AG08396 (cell line): ENCODE results near the gene CSTF3.
"Not testable (repeated sequence)": the region's sequence is repeated elsewhere in the genome, so short reads cannot be mapped to it uniquely, and the experiment has no call there.

Source experiments
- DNase-seq: peaks from one replicate; pipeline ENCODE4 v3.0.0; 2012; ENCODE audit warnings: low spot score, mixed read lengths

Gene CSTF3

DNA sequence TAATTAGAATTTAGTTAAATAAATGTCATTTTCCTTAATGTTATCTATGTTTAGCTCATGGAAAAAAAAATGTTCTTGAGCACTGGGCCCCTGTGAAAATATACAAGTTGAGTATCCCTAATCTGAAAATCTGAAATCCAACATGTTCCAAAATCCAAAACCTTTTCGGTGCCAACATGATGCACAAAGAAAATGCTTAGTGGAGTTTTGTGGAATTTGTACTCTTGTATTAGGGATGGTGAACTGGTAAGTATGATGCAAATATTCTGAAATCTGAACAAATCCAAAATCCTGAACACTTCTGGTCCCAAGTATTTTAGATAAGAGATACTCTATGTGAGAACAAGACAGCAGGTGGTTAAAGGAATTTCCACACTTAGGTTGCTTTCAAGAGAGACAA, 77.4 kb downstream of the CSTF3 start:
- DNase-seq, result no peak

DNA sequence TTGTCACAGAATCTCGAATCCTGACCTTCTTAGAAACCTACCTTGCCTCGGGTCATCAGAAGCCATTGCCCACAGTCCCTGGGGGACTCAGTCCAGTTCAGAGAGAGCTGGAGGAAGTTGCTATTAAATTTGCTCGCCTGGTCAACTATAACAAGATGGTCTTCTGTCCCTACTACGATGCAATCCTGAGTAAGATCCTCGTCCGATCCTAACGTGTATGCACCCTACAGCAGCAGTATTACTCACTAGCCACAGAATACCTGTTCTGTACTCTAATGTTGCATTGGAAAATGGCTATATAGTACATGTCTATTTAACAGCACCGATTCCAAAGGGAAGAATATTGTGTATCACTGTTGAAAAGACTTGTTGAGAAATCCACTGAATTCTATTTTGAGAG, 88.8 kb downstream of the CSTF3 start:
- DNase-seq, result no peak

DNA sequence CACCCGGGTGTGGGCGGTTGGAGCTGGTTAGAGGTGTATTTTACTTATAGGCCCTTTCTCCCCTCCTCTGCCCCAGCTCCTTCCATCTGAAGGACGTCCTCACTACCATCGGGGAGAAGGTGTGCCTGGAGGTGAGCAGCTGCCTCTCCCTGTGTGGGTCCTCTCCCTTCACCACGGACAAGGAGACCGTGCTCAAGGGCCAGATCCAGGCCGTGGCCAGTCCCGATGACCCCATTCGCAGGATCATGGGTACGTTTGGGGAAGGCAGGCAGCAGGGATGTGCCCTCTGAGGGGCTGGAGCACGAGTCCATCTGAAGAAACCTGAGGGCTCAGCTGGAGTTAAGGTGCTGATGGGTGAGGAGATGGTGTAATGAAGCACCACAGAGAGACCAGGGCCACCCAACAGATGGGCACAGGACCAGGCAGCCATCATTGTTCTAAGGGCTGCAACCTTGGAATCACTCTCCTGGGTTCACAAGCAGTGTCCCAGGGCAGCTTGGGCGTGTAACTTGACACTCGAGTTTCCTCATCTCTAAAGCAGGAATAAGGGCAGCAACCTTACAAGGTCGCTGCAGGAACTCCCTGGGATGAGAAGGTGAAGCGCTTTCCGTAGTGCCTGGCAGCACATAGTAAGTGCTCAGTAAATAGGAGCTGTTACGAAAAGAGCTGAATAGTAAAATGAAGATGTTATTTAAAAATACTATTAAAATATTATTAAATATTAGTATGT, 92.5 kb downstream of the CSTF3 start:
- DNase-seq, result no peak

DNA sequence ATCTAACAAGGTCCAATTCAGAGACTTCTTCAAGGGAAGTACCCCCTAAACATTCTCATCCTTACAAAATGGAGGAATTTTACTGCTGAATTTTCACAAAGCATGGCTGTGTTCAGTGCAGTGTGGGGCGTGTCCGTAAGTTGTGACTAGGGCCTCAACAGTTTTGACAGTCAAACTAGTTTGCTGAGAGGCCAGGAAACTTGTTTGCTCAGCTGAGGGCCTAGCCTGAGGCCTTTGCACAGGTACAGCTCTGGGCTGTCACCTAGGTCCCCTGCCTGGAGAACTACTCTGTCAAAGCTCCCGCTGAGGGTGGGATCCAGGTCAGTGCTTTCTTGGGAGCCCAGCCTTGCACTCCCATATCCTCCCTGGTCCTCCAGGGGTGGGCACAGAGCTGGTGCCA, 94.0 kb downstream of the CSTF3 start:
- DNase-seq, result no peak

DNA sequence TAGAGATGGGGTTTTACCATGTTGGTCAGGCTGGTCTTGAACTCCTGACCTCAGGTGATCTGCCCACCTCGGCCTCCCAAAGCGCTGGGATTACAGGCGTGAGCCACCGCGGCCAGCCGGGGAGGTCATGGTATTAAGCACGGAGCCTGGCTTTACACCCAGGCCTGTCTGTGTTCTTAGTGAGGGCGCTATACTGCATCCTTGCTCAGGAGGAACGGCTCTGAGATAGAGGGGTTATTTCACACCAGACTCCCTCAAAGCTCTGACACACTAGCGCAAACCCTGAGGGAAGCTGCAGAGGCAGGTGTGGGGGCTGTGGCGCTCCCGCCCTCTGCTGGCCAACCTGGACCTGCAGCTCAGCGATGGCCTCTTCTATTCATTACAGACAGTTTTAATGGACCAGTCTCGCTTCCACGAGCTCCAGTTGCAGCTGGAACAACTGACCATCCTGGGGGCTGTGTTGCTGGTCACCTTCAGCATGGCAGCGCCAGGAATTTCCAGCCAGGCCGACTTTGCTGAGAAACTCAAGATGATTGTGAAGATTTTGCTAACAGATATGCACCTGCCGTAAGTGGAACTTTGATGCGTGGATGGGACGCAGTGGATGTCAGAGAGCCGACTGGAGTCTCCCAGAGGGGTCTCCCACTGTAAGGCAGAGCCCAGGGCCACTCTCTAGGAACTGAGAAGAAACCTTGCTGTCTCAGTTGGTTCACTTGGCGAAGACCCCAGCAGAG, 95.7 kb downstream of the CSTF3 start:
- DNase-seq, result peak; percentile 62

DNA sequence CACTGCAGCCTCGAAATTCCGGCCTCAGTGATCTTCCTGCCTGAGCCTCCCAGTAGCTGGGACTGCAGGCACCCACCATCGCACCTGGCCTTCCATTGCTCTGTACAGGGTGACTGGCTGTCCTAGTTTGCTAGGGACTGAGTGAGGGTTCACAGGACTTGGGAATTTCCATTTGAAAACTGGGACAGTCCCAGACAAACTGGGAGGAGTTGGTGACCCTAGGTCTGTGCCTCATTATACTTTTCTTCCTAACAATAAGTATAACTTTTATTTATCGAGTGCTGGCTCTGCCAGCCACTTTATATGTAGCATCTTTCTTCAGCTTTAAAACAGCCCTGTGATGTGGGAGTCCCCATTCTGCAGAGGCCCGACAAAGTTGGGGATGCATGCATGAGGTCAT, 96.4 kb downstream of the CSTF3 start:
- no peak for DNase-seq

DNA sequence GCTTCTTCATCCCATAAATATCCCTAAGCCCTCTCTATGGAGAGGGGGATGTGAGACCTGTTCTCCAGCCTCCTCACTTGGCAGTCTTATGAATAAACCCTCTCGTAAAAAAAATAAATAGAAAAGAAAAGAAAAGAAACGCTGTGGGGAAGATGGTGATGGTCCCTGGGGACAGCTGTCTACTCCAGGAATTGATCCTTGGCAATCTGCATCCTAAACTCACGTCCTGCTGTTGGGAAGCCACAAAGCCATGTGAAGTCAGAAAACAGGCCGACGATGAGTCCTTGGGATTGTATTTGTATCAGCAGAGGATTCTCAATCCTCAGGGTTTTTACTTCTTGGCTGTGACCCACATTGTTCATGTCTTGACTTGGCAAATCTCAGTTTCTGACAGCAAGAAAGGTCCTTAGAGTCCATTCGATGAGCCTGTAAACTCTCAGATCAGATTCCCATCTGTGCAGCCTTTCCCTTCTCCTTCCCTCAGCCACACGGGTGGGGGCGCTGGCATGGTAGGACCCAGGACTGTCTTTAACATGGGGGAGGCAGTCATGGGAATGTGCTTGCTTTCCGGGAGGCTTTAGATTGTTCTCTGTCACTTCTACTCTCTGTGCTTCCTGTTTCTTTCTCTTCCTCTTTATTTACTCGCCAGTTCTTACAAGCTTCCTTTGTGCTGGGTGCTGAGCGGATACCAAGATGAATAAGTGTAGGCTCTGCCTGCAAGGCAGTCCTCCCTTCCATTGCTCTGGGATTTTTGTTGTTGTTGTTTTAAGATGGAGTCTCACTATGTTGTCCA, 97.1 kb downstream of the CSTF3 start:
- DNase-seq, result no peak

DNA sequence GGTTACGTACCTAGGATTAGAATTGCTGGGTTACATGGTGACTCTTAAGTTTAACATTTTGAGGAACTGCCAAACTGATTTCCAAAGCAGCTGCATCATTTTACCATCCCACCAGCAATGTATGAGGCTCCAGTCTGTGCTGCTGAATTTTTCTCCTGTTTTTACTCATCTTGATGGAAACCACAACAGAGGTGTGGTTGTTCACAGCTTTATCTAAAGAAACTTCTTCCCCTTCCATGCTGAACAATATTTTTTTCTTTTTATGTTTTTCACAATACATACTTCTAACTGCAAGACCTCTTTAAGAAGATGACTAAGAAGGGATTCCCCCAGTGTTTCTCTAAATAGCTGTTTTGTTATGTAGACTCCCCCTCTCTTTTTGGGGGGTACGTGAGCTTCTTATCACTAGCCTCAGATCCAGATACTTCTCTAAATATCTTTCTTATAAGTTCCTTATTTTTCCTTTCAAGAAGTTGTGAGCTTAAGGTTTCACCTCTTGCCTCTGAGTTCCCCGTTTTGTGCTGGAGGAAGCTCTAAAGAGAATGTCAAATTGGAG, 97.9 kb downstream of the CSTF3 start:
- no peak for DNase-seq

DNA sequence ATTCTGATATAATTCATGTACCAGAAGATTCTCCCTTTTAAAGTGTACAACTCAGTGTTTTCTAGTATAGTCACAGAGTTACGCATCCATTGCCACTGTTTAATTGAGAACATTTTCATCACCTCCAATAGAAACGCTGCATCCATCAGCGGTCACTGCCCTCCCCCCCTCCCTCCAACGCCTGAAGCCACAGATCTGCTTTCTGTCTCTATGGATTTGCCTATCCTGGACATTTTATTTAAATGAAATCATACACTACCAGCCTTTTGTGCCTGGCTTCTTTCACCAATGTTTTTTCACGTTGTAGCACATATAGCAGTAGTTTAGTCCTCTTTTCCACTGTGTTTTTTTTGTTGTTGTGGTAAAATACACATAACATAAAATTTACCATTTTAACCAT, 99.1 kb downstream of the CSTF3 start:
- no peak for DNase-seq

DNA sequence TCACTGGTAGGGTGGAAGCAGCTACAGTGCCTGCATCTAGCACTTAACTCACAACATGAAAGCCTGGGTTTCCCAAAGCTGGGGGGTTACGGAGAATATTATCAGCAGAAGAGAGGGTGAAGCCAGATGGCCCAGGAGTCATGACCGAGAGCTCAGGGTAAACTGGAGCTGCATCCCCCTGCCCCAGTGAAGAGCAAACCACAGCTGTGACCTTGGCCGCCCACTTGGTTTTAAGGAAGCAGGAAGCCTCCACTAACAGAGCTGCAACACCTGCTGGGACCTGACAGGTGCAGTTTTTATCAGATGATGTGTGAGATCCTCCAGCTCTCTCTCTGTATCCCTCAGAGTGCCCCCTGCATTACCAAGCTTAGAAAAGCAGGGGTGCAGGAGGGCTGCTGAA, 101.0 kb downstream of the CSTF3 start:
- no peak for DNase-seq

DNA sequence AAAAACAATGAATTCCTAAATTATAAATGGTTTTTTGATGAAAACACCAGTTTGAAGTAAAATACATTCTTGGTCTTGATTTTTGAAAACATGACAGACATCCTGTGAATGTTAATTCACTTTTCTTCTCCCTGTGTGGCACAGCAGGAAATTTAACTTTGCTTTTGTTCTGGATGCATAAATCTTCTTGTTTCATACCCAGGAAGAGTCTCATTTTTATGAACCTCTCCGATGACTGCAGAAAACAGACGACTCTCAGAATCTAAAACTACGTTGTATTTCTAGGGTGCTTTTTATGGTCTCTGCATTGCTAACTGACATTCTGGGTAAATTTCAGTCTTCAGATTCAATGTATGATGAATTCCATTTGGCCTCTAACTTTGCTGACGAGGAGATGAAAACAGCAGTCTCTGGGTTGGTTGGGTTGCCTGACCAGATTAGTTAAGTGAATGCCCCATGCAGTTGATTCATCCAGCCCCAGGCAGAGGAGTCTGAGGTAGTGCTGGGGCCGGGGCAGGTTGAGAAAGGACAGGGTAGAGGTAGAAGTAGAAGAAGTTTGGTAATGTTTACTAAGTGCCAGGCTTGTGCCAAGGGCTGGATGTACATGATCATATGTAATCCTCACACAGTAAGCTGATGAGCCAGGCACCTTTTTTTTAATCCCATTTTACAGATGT, 101.8 kb downstream of the CSTF3 start:
- no peak for DNase-seq

DNA sequence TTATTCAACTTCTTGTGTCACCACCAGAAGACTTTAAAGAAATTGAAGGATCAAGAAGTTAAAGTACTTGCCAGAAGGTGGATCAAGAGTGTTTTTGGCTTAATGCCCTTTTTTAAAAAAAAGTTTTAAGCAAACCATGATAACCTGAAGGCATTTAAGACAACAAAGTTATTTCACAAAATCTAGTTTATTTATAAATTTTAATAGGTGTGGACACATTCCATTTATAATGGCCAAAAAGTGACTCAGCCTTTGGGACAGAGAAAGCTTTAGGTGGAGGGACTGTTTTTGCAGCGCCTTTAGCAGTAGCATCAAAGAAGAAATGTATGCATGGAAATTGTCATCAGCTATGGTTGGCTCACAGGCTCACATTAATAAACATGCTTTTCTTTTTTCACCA, 104.0 kb downstream of the CSTF3 start:
- DNase-seq, result no peak

DNA sequence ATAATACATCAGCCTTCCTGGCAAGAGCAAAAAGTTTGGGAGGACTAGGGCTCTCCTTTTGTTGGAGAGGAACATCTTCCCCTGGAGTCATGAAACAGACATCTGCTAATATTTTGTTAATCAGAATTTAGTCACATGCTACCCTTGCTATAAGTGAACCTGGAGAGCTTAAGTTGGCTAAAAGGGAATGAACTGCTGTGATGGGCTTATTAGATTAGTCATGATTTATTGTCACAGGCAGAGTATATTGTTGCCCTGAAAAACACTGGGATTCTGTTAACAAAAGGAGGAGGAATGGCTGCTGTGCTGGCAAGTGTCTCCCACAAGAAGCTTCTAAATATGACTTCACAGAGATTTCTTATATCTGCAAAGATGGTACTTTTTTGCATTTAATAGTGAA, 105.9 kb downstream of the CSTF3 start:
- no peak for DNase-seq

DNA sequence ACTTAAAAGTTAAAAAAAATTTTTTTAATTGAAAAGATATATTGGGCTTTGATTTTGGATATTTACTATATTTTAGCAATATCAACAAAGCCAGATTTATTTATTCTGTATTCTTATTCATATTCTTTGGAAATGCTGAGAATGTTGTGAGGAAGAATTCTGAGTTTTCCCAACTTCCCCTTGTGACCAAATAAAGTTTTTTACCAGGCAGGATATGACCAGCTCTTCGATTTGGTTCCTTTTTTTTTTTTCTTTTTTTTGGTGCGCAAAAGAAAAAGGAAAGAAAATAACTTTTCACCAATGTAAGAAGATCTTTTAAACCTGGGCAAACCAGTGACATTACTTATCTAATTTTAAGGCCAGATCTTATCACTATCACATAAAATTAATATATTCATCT, 109.0 kb downstream of the CSTF3 start:
- DNase-seq, result no peak

DNA sequence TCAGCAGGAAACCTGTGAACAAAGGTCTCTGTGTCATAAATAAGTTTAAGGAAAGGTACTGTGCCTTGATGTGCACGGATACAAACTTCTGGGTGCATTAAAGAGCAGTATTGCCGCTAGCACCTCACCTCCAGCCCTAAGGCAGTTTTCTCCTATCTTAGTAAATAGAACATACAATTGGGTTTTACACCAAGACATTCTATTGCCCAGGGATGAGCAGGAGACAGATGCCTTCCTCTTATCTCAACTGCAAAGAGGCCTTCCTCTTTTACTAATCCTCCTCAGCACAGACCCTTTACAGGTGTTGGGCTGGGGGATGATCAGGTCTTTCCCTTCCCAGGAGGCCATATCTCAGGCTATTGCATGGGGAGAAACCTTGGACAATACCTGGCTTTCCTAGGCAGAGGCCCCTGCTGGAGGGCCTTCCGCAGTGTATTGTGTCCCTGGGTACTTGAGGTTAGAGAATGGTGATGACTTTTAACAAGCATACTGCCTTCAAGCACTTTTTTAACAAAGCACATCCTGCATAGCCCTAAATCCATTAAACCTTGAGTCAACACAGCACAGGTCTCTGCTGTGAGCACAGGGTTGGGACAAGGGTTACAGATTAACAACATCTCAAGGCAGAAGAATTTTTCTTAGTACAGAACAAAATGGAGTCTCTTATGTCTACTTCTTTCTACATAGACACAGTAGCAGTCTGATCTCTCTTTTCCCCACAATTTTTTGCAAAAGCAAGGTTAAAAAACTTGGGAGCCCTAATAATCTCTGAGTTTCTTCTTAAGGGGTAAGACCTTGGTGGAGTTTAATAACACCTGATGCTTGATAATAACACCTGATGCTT, 111.5 kb downstream of the CSTF3 start:
- not testable (repeated sequence) for DNase-seq

DNA sequence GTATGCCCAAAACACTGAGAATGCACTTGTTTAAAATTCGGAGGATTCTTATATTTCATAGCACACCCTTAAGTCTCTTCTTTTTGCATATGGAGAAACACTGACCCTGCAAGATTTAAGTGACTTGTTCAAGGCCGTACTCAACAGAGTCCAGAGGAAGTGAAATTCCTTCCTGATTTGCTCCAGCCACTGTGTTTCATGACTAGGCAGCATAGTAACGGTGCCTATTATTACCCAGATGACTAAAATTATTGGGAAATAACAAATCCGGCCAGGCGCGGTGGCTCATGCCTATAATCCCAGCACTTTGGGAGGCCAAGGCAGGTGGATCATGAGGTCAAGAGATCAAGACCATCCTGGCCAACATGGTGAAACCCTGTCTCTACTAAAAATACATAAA, 112.6 kb downstream of the CSTF3 start:
- DNase-seq, result not testable (repeated sequence)

DNA sequence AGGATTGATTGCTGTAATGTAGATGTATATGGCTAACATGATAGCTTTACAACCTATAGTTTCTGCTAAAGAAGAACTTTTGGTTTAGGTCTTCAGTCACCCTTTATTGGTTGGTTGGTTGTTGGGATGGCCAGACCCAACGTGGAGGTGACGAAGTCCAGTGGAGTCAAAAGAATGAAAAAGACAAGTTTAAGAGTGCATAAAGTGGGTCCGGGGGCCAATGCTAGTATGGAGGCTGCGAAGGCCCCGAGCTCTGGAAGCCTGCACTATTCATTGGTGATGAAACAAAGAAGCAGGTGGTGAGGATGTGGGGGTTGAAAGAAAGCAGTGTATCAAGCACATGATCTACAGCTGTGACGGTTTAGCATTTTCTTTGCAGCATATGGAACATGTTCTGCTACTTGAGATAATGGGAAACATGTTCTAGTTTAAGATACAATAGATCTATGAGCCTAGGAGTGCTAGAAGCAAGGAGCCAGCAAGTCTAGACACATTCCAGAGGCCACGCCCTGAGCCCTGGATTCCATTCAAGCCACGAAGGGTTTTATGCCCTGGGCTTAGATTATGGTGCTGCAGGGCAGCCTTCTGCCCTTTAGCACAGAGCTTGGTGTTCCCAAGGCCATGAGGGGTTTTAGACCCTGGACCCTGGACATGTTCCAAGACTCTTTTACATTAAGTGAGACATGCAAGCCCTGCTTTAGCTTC, 115.6 kb downstream of the CSTF3 start:
- no peak for DNase-seq

DNA sequence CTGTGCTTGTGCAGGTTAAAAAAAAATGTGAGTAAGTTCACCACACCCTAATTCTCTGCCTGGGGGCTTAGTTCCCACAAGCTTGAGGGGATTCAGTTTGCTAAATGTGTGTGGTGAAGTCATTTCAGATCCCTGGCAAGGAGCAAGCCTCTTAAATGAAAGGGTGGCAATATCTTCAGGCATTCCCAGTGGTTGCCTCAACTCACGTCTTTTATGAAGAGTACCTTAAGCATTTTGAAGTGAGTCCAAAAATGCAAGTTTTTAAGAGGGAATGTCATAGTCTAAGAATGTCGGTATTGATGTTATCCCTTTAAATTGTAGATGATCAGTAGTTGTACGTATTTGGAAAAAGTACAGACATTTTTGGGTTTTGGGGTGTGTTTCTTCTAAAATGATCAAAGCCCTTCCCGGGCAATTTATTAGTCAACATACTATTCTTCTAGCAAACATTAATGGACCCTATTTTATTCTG, 117.0 kb downstream of the CSTF3 start:
- no peak for DNase-seq

DNA sequence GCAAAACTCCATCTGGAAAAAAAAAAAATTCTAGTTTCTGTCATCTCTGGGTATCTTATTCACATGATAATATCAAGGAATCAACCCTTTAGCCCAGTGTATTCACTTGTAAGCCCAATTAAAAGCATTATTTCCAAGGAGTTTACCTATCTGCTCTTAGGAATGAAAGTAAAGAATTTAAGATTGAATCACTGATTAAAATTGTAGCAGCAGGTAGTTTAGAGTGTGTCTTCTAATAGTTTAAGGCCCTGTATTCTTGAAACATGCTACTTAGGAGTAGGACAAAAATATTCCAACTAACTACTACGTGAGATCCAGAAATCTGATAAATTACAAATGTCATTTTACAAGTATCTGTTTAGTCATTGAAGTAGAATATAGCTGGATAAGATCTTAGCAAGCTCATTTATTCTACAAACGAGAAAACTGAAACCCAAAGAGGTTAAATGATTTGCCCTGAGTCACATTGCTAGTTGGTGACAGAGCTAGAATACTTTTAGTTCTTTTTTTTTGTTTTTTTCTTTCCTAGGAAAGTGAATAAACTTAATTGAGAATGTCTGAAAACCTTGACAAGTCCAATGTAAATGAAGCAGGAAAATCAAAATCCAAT, 118.0 kb downstream of the CSTF3 start:
- no peak for DNase-seq

DNA sequence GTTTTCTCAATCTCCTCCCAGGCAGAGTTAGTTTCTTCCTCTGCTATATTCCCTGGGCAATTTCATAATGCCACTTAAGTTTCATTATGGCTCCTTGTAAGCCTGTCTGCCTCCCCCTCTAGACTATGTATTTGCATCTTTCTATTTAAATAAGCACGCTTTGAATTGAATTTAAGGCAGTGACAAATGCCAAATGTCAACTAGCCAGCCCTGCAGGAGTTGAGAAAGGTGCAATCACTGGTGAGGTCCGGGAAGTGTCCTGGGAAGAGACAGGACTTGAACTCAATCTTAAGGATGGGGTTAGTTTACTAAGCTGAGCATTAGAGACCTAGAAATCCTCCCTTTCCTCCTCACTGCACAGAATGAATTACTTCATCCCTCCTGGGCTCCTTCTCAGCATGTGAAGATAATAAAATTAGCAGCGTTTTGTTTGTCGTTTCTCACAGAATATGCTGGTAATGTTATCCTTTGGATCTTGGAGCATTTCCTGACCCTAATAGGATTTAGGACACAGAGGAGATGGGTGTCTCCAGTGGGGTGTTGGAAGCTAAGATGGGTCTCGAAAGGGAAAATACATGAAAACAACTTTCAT, 120.3 kb downstream of the CSTF3 start:
- no peak for DNase-seq
